H1 (cell line): Measurements from ENCODE around the gene ARPP19. TPM values are rescaled to one million over a fixed set of nuclear protein-coding genes. Genes with fewer than 3 reads are reported as not detected.

ENCODE experiments used
- CTCF ChIA-PET: fragments of 300-600 bp; sonication (Branson Sonifier 250); formaldehyde crosslinking; loops from one replicate; lab custom pipeline; 2021; ENCODE audit not compliant: partially characterized antibody; lab: Charles Lee
- POLR2A ChIA-PET: fragments of 300-600 bp; sonication (Branson Sonifier 250); formaldehyde crosslinking; loops from one replicate; lab custom pipeline; 2021; ENCODE audit warnings: inconsistent platforms; ENCODE audit not compliant: partially characterized antibody; lab: Charles Lee
- DNase-seq, 2 experiments: peaks; one replicate each; pipeline versions ENCODE4 v3.0.0 to v3.0.0-alpha.2; 2010 to 2022; ENCODE audit warnings: low spot score in 2 of 2, low read depth in 1 of 2, mixed read lengths in 1 of 2
- FAIRE-seq: peaks from 2 replicates; lab custom pipeline; 2011; peaks lifted over from hg19 to GRCh38; lab: Jason Lieb, UNC
- H2AFZ ChIP-seq: 2 replicates; pipeline ENCODE4 v1.8.1; 2012; ENCODE audit warnings: low read length, inconsistent platforms
- H2AK5ac ChIP-seq: 2 replicates; pipeline ENCODE4 v1.6.1; 2013; ENCODE audit warnings: low read depth, low read length
- H2BK120ac ChIP-seq: replicated peaks from 2 replicates; pipeline ENCODE3; 2013; ENCODE audit warnings: low read depth, low read length, inconsistent platforms
- H2BK12ac ChIP-seq: 2 replicates; pipeline ENCODE4 v1.6.1; 2013; ENCODE audit warnings: low read depth, low read length
- H2BK15ac ChIP-seq: 2 replicates; pipeline ENCODE4 v1.6.1; 2013; ENCODE audit warnings: low read length
- H2BK20ac ChIP-seq: 2 replicates; pipeline ENCODE4 v1.6.1; 2013; ENCODE audit warnings: low read length
- H2BK5ac ChIP-seq: 2 replicates; pipeline ENCODE4 v1.6.1; 2013; ENCODE audit warnings: low read depth, low read length
- H3K14ac ChIP-seq: 2 replicates; pipeline ENCODE4 v1.6.1; 2013; ENCODE audit warnings: inconsistent platforms; ENCODE audit not compliant: insufficient read length
- H3K18ac ChIP-seq: 2 replicates; pipeline ENCODE4 v1.6.1; 2013; ENCODE audit warnings: low read length; ENCODE audit errors: extremely low read depth
- H3K23ac ChIP-seq: 2 replicates; pipeline ENCODE4 v1.6.1; 2013; ENCODE audit warnings: inconsistent platforms; ENCODE audit not compliant: insufficient read length
- H3K23me2 ChIP-seq: 2 replicates; pipeline ENCODE4 v1.6.1; 2013; ENCODE audit warnings: low read depth, low read length
- H3K27ac ChIP-seq: 2 replicates; pipeline ENCODE4 v1.6.1; 2011; ENCODE audit warnings: low read depth, low read length, inconsistent platforms
- H3K27me3 ChIP-seq, 4 experiments: replicated peaks in 1 of 4; 1 replicate in 1 of 4; 2 replicates in 3 of 4; pipeline versions ENCODE4 v1.6.1 to v1.8.1; 2011 to 2013; ENCODE audit warnings: low read length in 3 of 4, mild to moderate bottlenecking in 3 of 4, inconsistent platforms in 2 of 4, mixed read lengths in 2 of 4, moderate library complexity in 1 of 4; ENCODE audit not compliant: control insufficient read depth in 3 of 4, insufficient read depth in 3 of 4; ENCODE audit errors: extremely low read depth in 1 of 4
- H3K36me3 ChIP-seq, 4 experiments: 2 replicates each; pipeline versions ENCODE4 v1.6.1 to v1.8.1; 2011 to 2013; ENCODE audit warnings: mild to moderate bottlenecking in 4 of 4, low read length in 3 of 4, moderate library complexity in 2 of 4, control low read depth in 1 of 4, inconsistent platforms in 1 of 4; ENCODE audit not compliant: insufficient read depth in 4 of 4, control insufficient read depth in 2 of 4
- H3K4ac ChIP-seq: replicated peaks from 2 replicates; pipeline ENCODE3; 2013; ENCODE audit warnings: low read length, low read depth, mixed read lengths, inconsistent platforms; ENCODE audit not compliant: insufficient read length
- H3K4me1 ChIP-seq, 4 experiments: replicated peaks in 1 of 4; 1 replicate in 1 of 4; 2 replicates in 3 of 4; pipeline versions ENCODE4 v1.6.1 to v1.8.1; 2011 to 2013; ENCODE audit warnings: low read length in 3 of 4, inconsistent platforms in 2 of 4, mixed read lengths in 1 of 4; ENCODE audit not compliant: insufficient read depth in 4 of 4, control insufficient read depth in 3 of 4
- H3K4me2 ChIP-seq, 2 experiments: 2 replicates each; pipeline versions ENCODE4 v1.6.1 to v1.8.1; 2011 to 2013; ENCODE audit warnings: low read depth in 2 of 2, low read length in 2 of 2, control low read depth in 1 of 2, inconsistent platforms in 1 of 2, mild to moderate bottlenecking in 1 of 2; ENCODE audit not compliant: insufficient read depth in 1 of 2
- H3K4me3 ChIP-seq, 4 experiments: fragments of 200-600, 300-600 bp in 1 of 4; sonication (generic), shearing (Covaris generic), sonication (Bioruptor Twin) in 1 of 4; 2 replicates each; pipeline versions ENCODE4 v1.5.1 to v1.8.1; 2011 to 2016; ENCODE audit warnings: low read length in 4 of 4, low read depth in 3 of 4, control low read depth in 2 of 4, inconsistent platforms in 2 of 4, mild to moderate bottlenecking in 2 of 4, mixed read lengths in 1 of 4, moderate library complexity in 1 of 4; ENCODE audit not compliant: insufficient read depth in 2 of 4; ENCODE audit errors: extremely low read depth in 1 of 4
- H3K56ac ChIP-seq: replicated peaks from 2 replicates; pipeline ENCODE3; 2013; ENCODE audit warnings: low read depth, mild to moderate bottlenecking, mixed read lengths, low read length, inconsistent platforms; ENCODE audit not compliant: insufficient read length
- H3K79me1 ChIP-seq: 2 replicates; pipeline ENCODE4 v1.6.1; 2013; ENCODE audit warnings: low read depth, low read length, control low read depth
- H3K79me2 ChIP-seq, 2 experiments: 2 replicates each; pipeline versions ENCODE4 v1.6.1 to v1.8.1; 2012 to 2013; ENCODE audit warnings: low read length in 2 of 2, mild to moderate bottlenecking in 2 of 2, inconsistent platforms in 1 of 2; ENCODE audit not compliant: insufficient read depth in 2 of 2, control insufficient read depth in 1 of 2
- H3K9ac ChIP-seq, 4 experiments: replicated peaks in 1 of 4; 1 replicate in 1 of 4; 2 replicates in 3 of 4; pipeline versions ENCODE4 v1.6.1 to v1.8.1; 2011 to 2013; ENCODE audit warnings: low read depth in 3 of 4, low read length in 3 of 4, control low read depth in 2 of 4, mild to moderate bottlenecking in 2 of 4, moderate library complexity in 2 of 4, inconsistent platforms in 1 of 4; ENCODE audit errors: extremely low read depth in 1 of 4
- H3K9me3 ChIP-seq, 2 experiments: 2 replicates each; pipeline versions ENCODE4 v1.6.1 to v1.8.1; 2012 to 2013; ENCODE audit warnings: mild to moderate bottlenecking in 2 of 2, moderate library complexity in 2 of 2, control low read depth in 1 of 2, inconsistent platforms in 1 of 2, low read depth in 1 of 2, low read length in 1 of 2, mixed read lengths in 1 of 2; ENCODE audit not compliant: insufficient read depth in 2 of 2
- H4K20me1 ChIP-seq, 2 experiments: replicated peaks in 1 of 2; 2 replicates each; pipeline versions ENCODE3 to v1.8.1; 2011 to 2013; ENCODE audit warnings: inconsistent platforms in 2 of 2, low read length in 2 of 2, mild to moderate bottlenecking in 1 of 2; ENCODE audit not compliant: insufficient read depth in 2 of 2, control insufficient read depth in 1 of 2
- H4K5ac ChIP-seq: 2 replicates; pipeline ENCODE4 v1.6.1; 2013; ENCODE audit warnings: low read length, low read depth, mixed read lengths, inconsistent platforms; ENCODE audit not compliant: insufficient read length
- H4K8ac ChIP-seq: 2 replicates; pipeline ENCODE4 v1.8.0; 2013; ENCODE audit warnings: mild to moderate bottlenecking, moderate library complexity, low read length, inconsistent platforms; ENCODE audit not compliant: insufficient read depth; ENCODE audit errors: extremely low read depth
- H4K91ac ChIP-seq: replicated peaks from 2 replicates; pipeline ENCODE3; 2013; ENCODE audit warnings: low read length, mixed read lengths, inconsistent platforms; ENCODE audit not compliant: insufficient read length
- KDM4A ChIP-seq: IDR thresholded peaks from one replicate; pipeline ENCODE4 v1.7.1; 2012; ENCODE audit warnings: low read depth, mild to moderate bottlenecking, moderate library complexity, low read length, inconsistent platforms; ENCODE audit not compliant: severe bottlenecking
- MAX ChIP-seq: IDR thresholded peaks from 2 replicates; pipeline ENCODE4 v1.6.1; 2012; ENCODE audit warnings: inconsistent platforms
- POLR2AphosphoS5 ChIP-seq: IDR thresholded peaks from 2 replicates; pipeline ENCODE4 v1.6.1; 2011; ENCODE audit warnings: low read depth, low read length
- WGBS, 2 experiments: shearing (Covaris generic) in 1 of 2; methylation state at CpG; one replicate each; pipeline versions ENCODE4 v1.1.6 to v1.1.7; 2013 to 2015; ENCODE audit warnings: low lambda C conversion rate in 2 of 2, mixed read lengths in 2 of 2, inconsistent platforms in 1 of 2, low coverage in 1 of 2, missing lambda C conversion rate in 1 of 2; ENCODE audit not compliant: insufficient replicate concordance in 2 of 2, insufficient coverage in 1 of 2, insufficient read length in 1 of 2; ENCODE audit errors: extremely low coverage in 1 of 2, missing lambda C conversion rate in 1 of 2; 5-methylcytosine and 5-hydroxymethylcytosine counted together
- polyA plus RNA-seq, 7 experiments: library from polyadenylated mRNA; depleted of rRNA in 3 of 7; stranded (reverse) in 5 of 7; unstranded in 2 of 7; fragments of >200 nt in 5 of 7; fragments of 200-250 nt in 2 of 7; gene quantifications; 1 replicate in 5 of 7; 2 replicates in 1 of 7; 4 replicates in 1 of 7; pipeline versions ENCODE4 v1.2.1 to v1.2.3, GENCODE V29; 2011 to 2013; ENCODE audit warnings: missing spikeins in 2 of 7, mixed read lengths in 2 of 7
- total RNA-seq: library from RNA; stranded (reverse); fragmentation: NEBNext Ultra II Directional; extraction: Animal tissue kit (Norgen Biotek cat#: 25700); gene quantifications from 2 replicates; pipeline ENCODE4 v1.2.1, GENCODE V29; 2021
- TF ChIP-seq, protein P1 (sequence below): IDR thresholded peaks from 2 replicates; pipeline ENCODE4 v1.6.1; 2012; ENCODE audit warnings: inconsistent platforms

ARPP19 gene
- total and polyA plus RNA-seq, 2 of the 8 experiments (the other 6 are each of a cell fraction or from before 2014, with no cell fraction given) = 81.9 to 274 TPM

DNA sequence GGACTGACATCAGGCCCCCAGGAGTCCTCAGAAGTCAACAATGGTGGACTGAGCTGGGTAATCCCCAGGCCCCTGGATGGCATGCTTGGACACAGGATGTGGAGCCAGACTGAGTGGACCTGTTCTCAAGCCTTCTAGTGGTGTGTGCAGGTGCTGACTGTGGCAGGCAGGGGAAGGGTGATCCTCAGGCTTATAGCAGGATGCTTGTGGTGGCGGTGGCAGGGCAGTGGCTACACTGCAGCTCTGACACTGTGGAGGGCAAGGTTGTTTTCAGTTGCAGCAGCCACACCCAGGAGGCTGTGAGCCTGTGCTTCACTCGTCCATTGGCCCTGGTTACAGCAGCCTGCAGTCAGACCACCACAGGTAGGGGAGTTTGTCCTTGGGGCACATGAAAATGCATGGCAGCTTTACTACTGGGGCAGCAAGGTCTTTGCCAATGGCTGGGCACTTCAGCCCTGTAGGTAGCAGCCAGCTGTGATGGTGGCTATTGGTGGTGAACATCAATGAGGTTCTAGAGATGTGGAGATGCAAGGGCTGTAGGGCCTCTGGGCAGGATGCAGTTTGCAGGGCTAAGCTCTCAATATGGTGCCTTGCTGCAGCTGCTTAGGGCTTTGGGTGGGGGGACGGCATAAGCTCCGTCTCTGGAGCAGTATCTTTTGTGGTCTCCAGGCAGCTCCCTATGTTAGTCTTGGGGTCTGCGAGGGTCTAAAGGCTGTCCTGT is 22.6 kb downstream of the ARPP19 start:
- Histone ChIP-seq H3K4ac (no peak overlapping the region), H3K4me1 (no peaks in the 10 kb centered on the region), H2BK120ac (no peak overlapping the region), H3K4me3 (no peak overlapping the region), H3K18ac (no peak overlapping the region), H3K9me3 (peaks cover 0 to 4% of the 10 kb centered on the region in 2 experiments; a peak in 1 of 4 replicates), H2AK5ac (no peak overlapping the region), H4K8ac (no peak overlapping the region; the same call in 1 of the 2 replicates), H4K91ac (no peak overlapping the region), H2BK5ac (no peak overlapping the region), H2AFZ (no peak overlapping the region), H3K14ac (no peak overlapping the region), H3K23me2 (no peaks in the 10 kb centered on the region), H2BK15ac (no peak overlapping the region), H3K79me2 (no peaks in the 10 kb centered on the region), H3K36me3 (peaks cover 7 to 45% (median 25%) of the 10 kb centered on the region in 4 experiments; a peak in 7 of 8 replicates), H3K27me3 (no peaks in the 10 kb centered on the region), H2BK20ac (no peak overlapping the region), H4K20me1 (peaks cover 0 to 2% of the 10 kb centered on the region in 2 experiments), H3K4me2 (no peak overlapping the region), H3K9ac (no peak overlapping the region), H3K27ac (no peak overlapping the region), H4K5ac (no peak overlapping the region), H3K56ac (no peak overlapping the region), H2BK12ac (no peak overlapping the region), H3K79me1 (no peaks in the 10 kb centered on the region), H3K23ac (no peak overlapping the region)
- no peak for FAIRE-seq
- 94% methylated on average over 5 of the region's 5 CpGs; no CpG with 5 or more reads in 1 of the 2 experiments for WGBS, 2 experiments
- peak; percentile 16 for TF ChIP-seq POLR2AphosphoS5
- peak; percentile 58 for TF ChIP-seq MAX
- no peak for TF ChIP-seq KDM4A
- TF ChIP-seq, protein P1, sequence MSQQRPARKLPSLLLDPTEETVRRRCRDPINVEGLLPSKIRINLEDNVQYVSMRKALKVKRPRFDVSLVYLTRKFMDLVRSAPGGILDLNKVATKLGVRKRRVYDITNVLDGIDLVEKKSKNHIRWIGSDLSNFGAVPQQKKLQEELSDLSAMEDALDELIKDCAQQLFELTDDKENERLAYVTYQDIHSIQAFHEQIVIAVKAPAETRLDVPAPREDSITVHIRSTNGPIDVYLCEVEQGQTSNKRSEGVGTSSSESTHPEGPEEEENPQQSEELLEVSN = 0 out of 2 replicates have a peak, but pooled peaks have one; percentile 28
- ChIA-PET CTCF (interaction anchor here (0.7 to 1.9 kb wide), 6 partner anchors 10 to 289 kb away, joined by 3 to 6 read pairs (median 4); no protein-coding TSS in a partner anchor), POLR2A (interaction anchor here (0.6 to 2.3 kb wide), 6 partner anchors 9 to 288 kb away, joined by 3 to 7 read pairs (median 4); no protein-coding TSS in a partner anchor)
- DNase-seq = no peak
